CD14-positive monocyte (primary cell): ENCODE results near the gene CCDC186. TPM values are rescaled to one million over a fixed set of nuclear protein-coding genes. Genes with fewer than 3 reads are reported as not detected.

Experiments
- DNase-seq, 3 donors: peaks; one replicate each; pipeline ENCODE4 v3.0.0-alpha.2; 2011 to 2022
- H2AFZ ChIP-seq: 2 replicates; pipeline ENCODE4 v1.6.0; 2012; ENCODE audit warnings: mild to moderate bottlenecking, low read depth, low read length, inconsistent platforms; ENCODE audit not compliant: insufficient read depth, poor library complexity, severe bottlenecking
- H3K27ac ChIP-seq, 2 donors: 1 replicate in 1 of 2; 2 replicates in 1 of 2; pipeline ENCODE4 v1.5.1; 2012 to 2013; ENCODE audit warnings: low read length in 2 of 2, control low read depth in 1 of 2, inconsistent platforms in 1 of 2, low read depth in 1 of 2, mild to moderate bottlenecking in 1 of 2
- H3K27me3 ChIP-seq, 2 donors: one replicate each; pipeline versions ENCODE4 v1.6.0 to v1.6.1; 2011 to 2013; ENCODE audit warnings: low read length in 2 of 2; ENCODE audit not compliant: control insufficient read depth in 2 of 2, insufficient read depth in 2 of 2
- H3K36me3 ChIP-seq, 2 donors: replicated peaks in 1 of 2; 1 replicate in 1 of 2; 2 replicates in 1 of 2; pipeline versions ENCODE4 v1.5.1 to v1.6.1; 2012 to 2013; ENCODE audit warnings: low read length in 2 of 2, control low read depth in 1 of 2, inconsistent platforms in 1 of 2, mild to moderate bottlenecking in 1 of 2; ENCODE audit not compliant: insufficient read depth in 2 of 2, control insufficient read depth in 1 of 2
- H3K4me1 ChIP-seq, 2 donors: 1 replicate in 1 of 2; 2 replicates in 1 of 2; pipeline versions ENCODE4 v1.5.1 to v1.6.1; 2012 to 2013; ENCODE audit warnings: low read length in 2 of 2, control low read depth in 1 of 2, inconsistent platforms in 1 of 2, mild to moderate bottlenecking in 1 of 2, moderate library complexity in 1 of 2; ENCODE audit not compliant: insufficient read depth in 2 of 2, control insufficient read depth in 1 of 2
- H3K4me2 ChIP-seq: replicated peaks from 2 replicates; pipeline ENCODE3; 2012; ENCODE audit warnings: low read length, moderate library complexity, mild to moderate bottlenecking; ENCODE audit not compliant: poor library complexity, severe bottlenecking; ENCODE audit errors: extremely low read depth
- H3K4me3 ChIP-seq, 3 experiments: fragments of 200-600 bp in 1 of 3; sonication (generic) in 1 of 3; replicated peaks in 1 of 3; 1 replicate in 2 of 3; 2 replicates in 1 of 3; pipeline ENCODE4 v1.5.1; 2011 to 2013; ENCODE audit warnings: low read length in 3 of 3, mild to moderate bottlenecking in 3 of 3, control low read depth in 2 of 3, low read depth in 2 of 3, inconsistent platforms in 1 of 3, moderate library complexity in 1 of 3
- H3K79me2 ChIP-seq: 2 replicates; pipeline ENCODE4 v1.6.0; 2012; ENCODE audit warnings: mild to moderate bottlenecking, control low read depth, inconsistent platforms, low read length, moderate library complexity; ENCODE audit not compliant: insufficient read depth
- H3K9ac ChIP-seq: 2 replicates; pipeline ENCODE4 v1.6.0; 2017; ENCODE audit warnings: low read length, mild to moderate bottlenecking; ENCODE audit not compliant: insufficient read depth, poor library complexity, severe bottlenecking
- H3K9me3 ChIP-seq, 2 donors: replicated peaks in 1 of 2; 1 replicate in 1 of 2; 2 replicates in 1 of 2; pipeline versions ENCODE4 v1.5.1 to v1.6.1; 2012 to 2013; ENCODE audit warnings: low read length in 2 of 2, control low read depth in 1 of 2; ENCODE audit not compliant: control insufficient read depth in 1 of 2, insufficient read depth in 1 of 2
- H4K20me1 ChIP-seq: 2 replicates; pipeline ENCODE4 v1.6.0; 2012; ENCODE audit warnings: mild to moderate bottlenecking, low read length, control low read depth, moderate library complexity; ENCODE audit not compliant: insufficient read depth
- H3K27ac Mint-ChIP-seq, 7 donors: one replicate each; pipeline ENCODE4 v1.8.0; 2020; ENCODE audit warnings: mild to moderate bottlenecking in 7 of 7, mixed read lengths in 7 of 7, moderate library complexity in 6 of 7, inconsistent platforms in 2 of 7
- H3K27me3 Mint-ChIP-seq, 3 donors: one replicate each; pipeline ENCODE4 v1.8.0; 2021 to 2022; ENCODE audit warnings: low read depth in 3 of 3, mild to moderate bottlenecking in 3 of 3, mixed read lengths in 3 of 3, moderate library complexity in 3 of 3, inconsistent platforms in 1 of 3
- H3K36me3 Mint-ChIP-seq, 2 donors: one replicate each; pipeline ENCODE4 v1.8.0; 2020; ENCODE audit warnings: mixed read lengths in 2 of 2, inconsistent platforms in 1 of 2, mild to moderate bottlenecking in 1 of 2
- H3K4me1 Mint-ChIP-seq: one replicate; pipeline ENCODE4 v1.8.0; 2020; ENCODE audit warnings: mild to moderate bottlenecking, mixed read lengths
- H3K4me3 Mint-ChIP-seq, 2 donors: one replicate each; pipeline ENCODE4 v1.8.0; 2020; ENCODE audit warnings: mild to moderate bottlenecking in 2 of 2, mixed read lengths in 2 of 2, moderate library complexity in 1 of 2
- H3K9me3 Mint-ChIP-seq, 7 donors: one replicate each; pipeline ENCODE4 v1.8.0; 2020 to 2022; ENCODE audit warnings: mixed read lengths in 7 of 7, mild to moderate bottlenecking in 6 of 7, moderate library complexity in 6 of 7, inconsistent platforms in 2 of 7
- CTCF ChIP-seq: fragments of 200-600 bp; IDR thresholded peaks from one replicate; pipeline ENCODE4 v1.8.0; 2022; ENCODE audit warnings: antibody characterized with exemption, mild to moderate bottlenecking
- WGBS: methylation state at CpG from one replicate; pipeline ENCODE4 v1.1.5; 2013; ENCODE audit warnings: missing lambda C conversion rate; ENCODE audit not compliant: insufficient coverage; 5-methylcytosine and 5-hydroxymethylcytosine counted together
- intact Hi-C, 2 donors: fragments of 100-400 bp; cut with micrococcal nuclease; formaldehyde crosslinking; loops; one replicate each; pipeline versions ENCODE4 v1.15.0 to v1.15.1; 2023
- polyA plus RNA-seq, 3 donors: library from polyadenylated mRNA; depleted of rRNA in 1 of 3; unstranded in 2 of 3; stranded (reverse) in 1 of 3; fragments of 300-500 nt in 2 of 3; fragments of >200 nt in 1 of 3; fragmentation: Illumina TruSeq in 2 of 3; gene quantifications; 1 replicate in 2 of 3; 2 replicates in 1 of 3; pipeline ENCODE4 v1.2.3, GENCODE V29; 2012 to 2021

Gene CCDC186
- polyA plus RNA-seq, 3 donors = 6.9 to 9.8 (median 8.9) TPM

DNA sequence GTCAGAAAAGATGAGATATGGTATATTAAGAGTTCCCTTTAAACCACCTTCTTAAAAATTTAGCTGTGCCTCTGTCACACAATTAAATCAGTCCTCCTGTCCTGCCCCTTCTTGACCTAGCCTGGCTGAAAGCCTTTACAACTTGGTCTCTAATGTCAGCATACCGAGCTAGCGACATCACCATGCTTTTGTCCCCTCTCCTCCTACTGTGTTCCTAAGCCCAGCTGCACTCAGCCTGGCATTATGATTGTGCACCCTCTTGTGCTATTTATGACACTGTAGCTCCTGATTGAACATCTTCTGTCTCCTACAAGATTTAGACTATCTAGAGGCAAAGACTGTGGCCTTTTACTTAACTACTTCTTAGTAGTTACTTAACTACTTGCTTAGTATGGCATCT lies 34.3 kb upstream of the CCDC186 start:
- H3K4me1 Mint-ChIP-seq = no peaks in the 10 kb centered on the region
- no peak for DNase-seq
- Histone ChIP-seq H3K4me3 (no peak overlapping the region), H2AFZ (no peak overlapping the region), H3K4me1 (no peaks in the 10 kb centered on the region), H3K36me3 (no peaks in the 10 kb centered on the region), H3K79me2 (no peaks in the 10 kb centered on the region), H4K20me1 (no peaks in the 10 kb centered on the region), H3K27ac (no peak overlapping the region), H3K9me3 (no peaks in the 10 kb centered on the region), H3K27me3 (no peaks in the 10 kb centered on the region), H3K4me2 (no peak overlapping the region), H3K9ac (no peak overlapping the region)
- H3K27me3 Mint-ChIP-seq = peaks cover 1 to 3% (median 3%) of the 10 kb centered on the region in 3 donors
- 91% methylated on average over 2 of the region's 2 CpGs for WGBS
- intact Hi-C loops = no loop called here
- TF ChIP-seq CTCF = no peak
- no peak overlapping the region for H3K4me3 Mint-ChIP-seq
- H3K36me3 Mint-ChIP-seq = no peaks in the 10 kb centered on the region
- H3K27ac Mint-ChIP-seq = no peak overlapping the region
- H3K9me3 Mint-ChIP-seq = peaks cover 0 to 2% (median 0%) of the 10 kb centered on the region in 7 donors

GRCh38 chr10:114207349-114207748 lies 33.3 kb upstream of the CCDC186 start:
- peaks cover 0 to 2% (median 0%) of the 10 kb centered on the region in 7 donors for H3K9me3 Mint-ChIP-seq
- no peak overlapping the region for H3K27ac Mint-ChIP-seq
- H3K4me1 ChIP-seq = no peaks in the 10 kb centered on the region
- no peaks in the 10 kb centered on the region for H3K9me3 ChIP-seq
- no peaks in the 10 kb centered on the region for H4K20me1 ChIP-seq
- H3K4me3 ChIP-seq = no peak overlapping the region
- 0% methylated on average over 1 of the region's 1 CpG for WGBS
- no peak overlapping the region for H3K27ac ChIP-seq
- no peak for DNase-seq
- no peak overlapping the region for H2AFZ ChIP-seq
- TF ChIP-seq CTCF = no peak
- intact Hi-C loops = no loop called here
- H3K4me2 ChIP-seq = no peak overlapping the region
- no peaks in the 10 kb centered on the region for H3K27me3 ChIP-seq
- H3K36me3 Mint-ChIP-seq = no peaks in the 10 kb centered on the region
- no peaks in the 10 kb centered on the region for H3K36me3 ChIP-seq
- no peak overlapping the region for H3K4me3 Mint-ChIP-seq
- no peaks in the 10 kb centered on the region for H3K79me2 ChIP-seq
- no peak overlapping the region for H3K9ac ChIP-seq
- H3K4me1 Mint-ChIP-seq = no peaks in the 10 kb centered on the region
- H3K27me3 Mint-ChIP-seq = peaks cover 1 to 5% (median 3%) of the 10 kb centered on the region in 3 donors
